Stimulated activated CD8-positive, alpha-beta memory T cell treated with anti-CD3 and anti-CD28 coated beads, Interleukin-4, amount 100 ng/mL, for 48 hours (primary cell): Measurements from ENCODE around the gene FER.
A peak's percentile ranks its signal among the peaks of the same experiment; 100 is the strongest.
"Not testable (repeated sequence)": the region's sequence is repeated elsewhere in the genome, so short reads cannot be mapped to it uniquely, and the experiment has no call there.

Source experiments
- DNase-seq: peaks from one replicate; pipeline ENCODE4 v3.0.0-alpha.2; 2020

FER gene

GRCh38 chr5:108748401-108749127 is 867 bp downstream of the FER start:
- DNase-seq: peak; percentile 97

GRCh38 chr5:108749128-108749861 is 1.6 kb downstream of the FER start:
- DNase-seq: peak; percentile 64

- no peak for DNase-seq
Measured at GRCh38 chr5:108753331-108753730, 5.6 kb downstream of the FER start.

- DNase-seq: no peak
Measured at GRCh38 chr5:108753877-108754276, 6.2 kb downstream of the FER start.

- no peak for DNase-seq
Measured at GRCh38 chr5:108760512-108760911, 12.8 kb downstream of the FER start.

GRCh38 chr5:108762660-108763059 is 15.0 kb downstream of the FER start:
- DNase-seq: no peak

GRCh38 chr5:108763222-108763916 is 15.7 kb downstream of the FER start:
- no peak for DNase-seq

GRCh38 chr5:108765647-108766046 is 17.9 kb downstream of the FER start:
- DNase-seq: no peak

GRCh38 chr5:108766916-108767315 is 19.2 kb downstream of the FER start:
- DNase-seq: not testable (repeated sequence)

- no peak for DNase-seq
Measured at GRCh38 chr5:108769352-108769751, 21.7 kb downstream of the FER start.

GRCh38 chr5:108772626-108773025 is 24.9 kb downstream of the FER start:
- no peak for DNase-seq

GRCh38 chr5:108773330-108773729 is 25.6 kb downstream of the FER start:
- DNase-seq: no peak

GRCh38 chr5:108774079-108774478 is 26.4 kb downstream of the FER start:
- DNase-seq: not testable (repeated sequence)

- not testable (repeated sequence) for DNase-seq
Measured at GRCh38 chr5:108777582-108777981, 29.9 kb downstream of the FER start.

GRCh38 chr5:108784577-108784976 is 36.9 kb downstream of the FER start:
- not testable (repeated sequence) for DNase-seq

- DNase-seq: no peak
Measured at GRCh38 chr5:108786806-108787483, 39.2 kb downstream of the FER start.

- DNase-seq: no peak
Measured at GRCh38 chr5:108788142-108788541, 40.4 kb downstream of the FER start.

GRCh38 chr5:108793207-108793606 is 45.5 kb downstream of the FER start:
- no peak for DNase-seq

- DNase-seq: not testable (repeated sequence)
Measured at GRCh38 chr5:108794349-108794748, 46.7 kb downstream of the FER start.

GRCh38 chr5:108797396-108797795 is 49.7 kb downstream of the FER start:
- no peak for DNase-seq

- no peak for DNase-seq
Measured at GRCh38 chr5:108797986-108798385, 50.3 kb downstream of the FER start.

- DNase-seq: no peak
Measured at GRCh38 chr5:108798513-108799265, 51.0 kb downstream of the FER start.
